HUES6 (cell line): Measurements from ENCODE around the gene NLRC5.

ENCODE experiments used
- H3K27ac ChIP-seq: 2 replicates; pipeline ENCODE4 v1.7.0; 2013; ENCODE audit warnings: low read depth, mild to moderate bottlenecking, low read length, inconsistent platforms
- H3K27me3 ChIP-seq: 2 replicates; pipeline ENCODE4 v1.6.1; 2013; ENCODE audit warnings: low read length; ENCODE audit not compliant: control insufficient read depth, insufficient read depth
- H3K36me3 ChIP-seq: 2 replicates; pipeline ENCODE4 v1.6.1; 2013; ENCODE audit warnings: low read length; ENCODE audit not compliant: control insufficient read depth, insufficient read depth
- H3K4me1 ChIP-seq: 2 replicates; pipeline ENCODE4 v1.6.1; 2013; ENCODE audit warnings: low read length; ENCODE audit not compliant: control insufficient read depth, insufficient read depth
- H3K4me3 ChIP-seq: 2 replicates; pipeline ENCODE4 v1.5.1; 2013; ENCODE audit warnings: low read depth, low read length
- H3K9ac ChIP-seq: one replicate; pipeline ENCODE4 v1.6.1; 2013; ENCODE audit warnings: mild to moderate bottlenecking, low read length
- H3K9me3 ChIP-seq: 2 replicates; pipeline ENCODE4 v1.6.1; 2013; ENCODE audit warnings: low read depth, low read length; ENCODE audit not compliant: control insufficient read depth, insufficient read depth

The NLRC5 gene

GRCh38 chr16:56994311-56994710, 5.0 kb downstream of the NLRC5 start:
- no peak overlapping the region for H3K9ac ChIP-seq
- H3K27me3 ChIP-seq, result peaks cover 22% of the 10 kb centered on the region
- peaks cover 14% of the 10 kb centered on the region for H3K4me1 ChIP-seq
- H3K27ac ChIP-seq, result no peak overlapping the region
- H3K36me3 ChIP-seq, result no peaks in the 10 kb centered on the region
- no peaks in the 10 kb centered on the region for H3K9me3 ChIP-seq
- no peak overlapping the region for H3K4me3 ChIP-seq

- Histone ChIP-seq H3K4me1 (peaks cover 8% of the 10 kb centered on the region), H3K9ac (no peak overlapping the region), H3K27me3 (peaks cover 12% of the 10 kb centered on the region), H3K9me3 (no peaks in the 10 kb centered on the region), H3K36me3 (no peaks in the 10 kb centered on the region), H3K4me3 (no peak overlapping the region), H3K27ac (no peak overlapping the region)
These were observed 5.9 kb downstream of the NLRC5 start for GRCh38 chr16:56995136-56995805.

- Histone ChIP-seq H3K27ac (no peak overlapping the region), H3K4me1 (peaks cover 2% of the 10 kb centered on the region; the same call in 1 of the 2 replicates), H3K36me3 (no peaks in the 10 kb centered on the region), H3K4me3 (no peak overlapping the region), H3K9me3 (no peaks in the 10 kb centered on the region), H3K27me3 (no peaks in the 10 kb centered on the region), H3K9ac (no peak overlapping the region)
These were observed 7.9 kb downstream of the NLRC5 start for GRCh38 chr16:56997264-56997663.

- peaks cover 2% of the 10 kb centered on the region; the same call in 1 of the 2 replicates for H3K4me1 ChIP-seq
- no peak overlapping the region for H3K4me3 ChIP-seq
- no peaks in the 10 kb centered on the region for H3K36me3 ChIP-seq
- no peaks in the 10 kb centered on the region for H3K27me3 ChIP-seq
- H3K27ac ChIP-seq, result no peak overlapping the region
- no peak overlapping the region for H3K9ac ChIP-seq
- H3K9me3 ChIP-seq, result no peaks in the 10 kb centered on the region
These were observed 8.6 kb downstream of the NLRC5 start for GRCh38 chr16:56997931-56998330.

DNA sequence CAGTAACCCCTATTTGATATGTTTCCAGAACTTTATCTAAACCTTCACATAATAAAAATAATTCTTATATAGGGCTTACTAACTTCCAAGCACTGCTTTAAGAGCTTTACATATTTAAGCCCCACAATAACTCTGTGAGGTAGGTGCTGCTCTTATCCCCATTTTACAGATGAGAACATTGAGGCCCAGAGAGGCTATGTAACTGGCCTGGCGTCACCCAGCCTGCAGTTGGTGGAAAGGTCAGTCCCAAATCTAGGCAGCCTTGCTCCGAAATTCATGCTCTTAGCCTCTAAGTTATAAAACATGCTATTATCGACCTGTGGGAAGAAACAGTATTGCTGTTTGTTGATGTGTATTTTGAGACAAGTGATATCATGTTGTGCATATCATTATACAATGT, 9.0 kb downstream of the NLRC5 start:
- Histone ChIP-seq H3K36me3 (no peaks in the 10 kb centered on the region), H3K9ac (no peak overlapping the region), H3K9me3 (no peaks in the 10 kb centered on the region), H3K4me3 (no peak overlapping the region), H3K27ac (no peak overlapping the region), H3K27me3 (no peaks in the 10 kb centered on the region), H3K4me1 (peaks cover 2% of the 10 kb centered on the region; the same call in 1 of the 2 replicates)

DNA sequence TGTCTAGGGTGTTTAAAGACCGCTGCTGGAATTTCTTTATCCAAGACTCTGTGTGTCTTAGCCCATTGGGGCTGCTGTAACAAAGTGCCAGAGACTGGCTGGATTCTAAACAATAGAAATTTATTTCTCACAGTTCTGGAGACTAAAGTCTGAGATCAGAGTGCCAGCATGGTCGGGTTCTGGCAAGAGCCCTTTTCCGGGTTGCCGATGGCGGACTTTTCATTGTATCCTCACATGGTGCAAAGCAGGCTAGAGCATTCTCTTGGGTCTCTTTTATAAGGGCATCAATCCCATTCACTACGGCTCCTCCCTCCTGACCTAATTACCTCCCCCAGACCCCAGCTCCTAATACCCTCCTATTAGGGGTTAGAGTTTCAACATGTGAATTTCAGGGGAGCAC, 9.5 kb downstream of the NLRC5 start:
- Histone ChIP-seq H3K9me3 (no peaks in the 10 kb centered on the region), H3K4me3 (no peak overlapping the region), H3K27ac (no peak overlapping the region), H3K36me3 (no peaks in the 10 kb centered on the region), H3K4me1 (peaks cover 2% of the 10 kb centered on the region; the same call in 1 of the 2 replicates), H3K9ac (no peak overlapping the region), H3K27me3 (no peaks in the 10 kb centered on the region)

GRCh38 chr16:56999409-57000270, 10.3 kb downstream of the NLRC5 start:
- Histone ChIP-seq H3K27ac (no peak overlapping the region), H3K9ac (no peak overlapping the region)

DNA sequence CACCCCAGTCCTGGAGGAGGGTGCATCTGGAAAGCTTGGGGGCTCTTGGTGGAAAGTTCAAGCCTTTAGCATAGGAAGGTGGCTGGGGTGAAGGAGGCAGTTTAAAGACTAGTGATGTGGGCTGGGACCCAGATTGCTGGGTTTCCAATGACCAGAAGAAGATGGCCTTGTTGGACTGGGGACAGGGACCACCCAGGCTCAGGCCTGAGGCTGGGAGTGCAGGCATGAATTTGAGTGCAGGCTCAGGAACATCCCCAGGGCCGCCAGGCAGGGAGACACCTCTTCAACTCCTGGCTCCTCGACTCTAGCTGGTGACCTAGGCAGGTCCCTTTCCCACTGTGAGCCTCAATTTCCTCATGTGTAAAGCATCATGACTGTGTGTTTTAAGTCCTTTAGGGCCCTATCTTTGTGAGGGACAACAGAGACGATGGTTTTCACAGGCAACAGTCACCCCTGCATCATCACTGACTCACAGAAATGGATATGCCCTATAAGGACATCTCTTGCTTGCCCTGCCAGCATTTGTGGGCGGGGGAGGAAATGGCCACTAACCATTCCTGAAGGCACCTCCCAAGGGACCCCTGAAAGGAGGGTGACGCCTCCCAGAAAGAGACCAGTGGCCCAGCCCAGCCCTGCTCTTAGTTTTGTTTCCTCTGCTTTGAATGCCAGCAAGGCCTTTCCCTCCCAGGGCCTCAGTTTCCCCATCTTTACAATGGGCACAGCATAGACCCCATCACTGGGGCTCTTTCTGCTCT, 11.1 kb downstream of the NLRC5 start:
- no peak overlapping the region for H3K9ac ChIP-seq
- H3K9me3 ChIP-seq, result no peaks in the 10 kb centered on the region
- no peak overlapping the region for H3K4me3 ChIP-seq
- no peak overlapping the region for H3K27ac ChIP-seq
- H3K36me3 ChIP-seq, result no peaks in the 10 kb centered on the region
- H3K27me3 ChIP-seq, result no peaks in the 10 kb centered on the region
- H3K4me1 ChIP-seq, result peaks cover 2% of the 10 kb centered on the region; the same call in 1 of the 2 replicates

More at GRCh38 chr16:56999409-57000270, 10.3 kb downstream of the NLRC5 start:
- Histone ChIP-seq H3K36me3 (no peaks in the 10 kb centered on the region), H3K9me3 (no peaks in the 10 kb centered on the region), H3K4me3 (no peak overlapping the region), H3K4me1 (peaks cover 2% of the 10 kb centered on the region; the same call in 1 of the 2 replicates), H3K27me3 (no peaks in the 10 kb centered on the region)

DNA sequence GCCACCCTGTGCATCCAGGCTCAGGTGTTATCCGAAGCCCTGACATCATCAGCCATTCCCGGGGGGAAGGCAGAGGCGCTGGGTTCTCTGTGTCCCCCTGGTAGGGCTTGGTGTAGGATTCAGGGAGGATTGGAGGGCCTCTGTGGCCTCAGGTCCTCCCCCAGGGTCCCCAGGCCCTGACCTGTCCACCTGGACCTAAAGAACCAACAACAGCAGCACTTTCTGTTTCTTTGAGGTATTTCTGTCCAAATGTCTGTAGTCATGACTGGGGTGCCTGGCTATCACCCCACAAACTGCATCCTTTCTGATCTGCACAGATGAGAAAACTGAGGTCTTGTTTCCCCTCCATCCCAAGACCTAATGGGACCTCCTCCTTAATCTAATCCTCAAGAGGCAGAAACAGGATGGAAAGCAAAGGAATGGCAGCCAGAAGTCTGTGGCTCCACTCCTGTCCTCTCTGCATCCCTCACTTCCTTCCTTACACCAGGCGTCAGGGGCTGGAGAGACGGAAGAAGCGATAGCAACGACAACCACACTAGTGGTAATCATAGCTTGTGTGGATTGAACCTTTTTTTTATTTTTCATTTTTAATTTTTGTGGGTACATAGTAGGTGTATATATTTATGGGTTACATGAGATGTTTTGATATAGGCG, 11.8 kb downstream of the NLRC5 start:
- H3K36me3 ChIP-seq, result no peaks in the 10 kb centered on the region
- no peaks in the 10 kb centered on the region for H3K9me3 ChIP-seq
- H3K27ac ChIP-seq, result no peak overlapping the region
- no peaks in the 10 kb centered on the region for H3K27me3 ChIP-seq
- no peak overlapping the region for H3K4me3 ChIP-seq
- H3K9ac ChIP-seq, result no peak overlapping the region
- H3K4me1 ChIP-seq, result peaks cover 2% of the 10 kb centered on the region; the same call in 1 of the 2 replicates

DNA sequence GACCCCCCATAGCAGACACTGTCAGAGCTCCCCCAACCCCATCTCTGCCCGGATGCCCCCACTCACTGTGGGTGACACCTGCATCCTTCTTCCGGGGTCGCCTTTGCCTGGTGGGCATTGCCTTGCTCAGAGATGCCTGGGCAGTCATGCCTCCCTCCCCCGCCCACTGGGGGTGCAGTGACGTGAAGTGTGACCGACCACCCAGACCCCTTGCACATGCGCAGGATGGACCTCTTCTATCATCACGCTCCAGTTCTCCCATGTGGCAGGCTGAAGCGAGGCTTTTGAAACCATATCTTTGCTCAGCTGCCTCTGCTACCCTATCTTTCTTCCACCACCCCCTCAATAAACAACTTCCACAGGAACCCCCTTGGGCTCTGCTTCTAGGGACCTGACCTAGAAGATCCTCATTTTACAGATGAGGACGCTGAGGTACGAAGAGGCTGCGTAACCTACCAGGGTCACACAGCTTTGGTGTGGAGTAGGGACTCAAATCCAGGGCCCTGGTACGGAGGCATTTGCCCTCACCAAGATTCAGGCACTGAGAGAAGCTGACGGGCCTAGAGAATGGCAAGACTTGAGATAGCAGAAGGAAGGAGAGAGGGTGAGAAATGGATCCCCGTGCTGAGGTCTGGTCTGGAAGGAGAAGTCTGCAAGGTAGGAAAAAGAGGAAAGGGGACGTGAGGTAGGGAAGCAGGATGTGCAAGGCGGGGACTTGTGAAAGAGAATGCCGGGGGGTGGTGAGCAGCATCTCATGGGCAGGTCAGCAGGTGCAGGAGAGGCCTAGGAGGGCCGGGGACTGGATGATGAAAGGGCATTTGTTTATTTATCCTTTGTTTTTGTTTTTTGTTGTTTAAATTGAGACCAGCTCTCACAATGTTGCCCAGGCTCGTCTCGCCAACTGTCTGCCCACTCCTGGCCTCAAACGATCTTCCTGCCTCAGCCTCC, 14.4 kb downstream of the NLRC5 start:
- Histone ChIP-seq H3K27me3 (no peaks in the 10 kb centered on the region), H3K9me3 (no peaks in the 10 kb centered on the region), H3K4me1 (peaks cover 2% of the 10 kb centered on the region; the same call in 1 of the 2 replicates), H3K4me3 (no peak overlapping the region), H3K36me3 (no peaks in the 10 kb centered on the region), H3K9ac (no peak overlapping the region), H3K27ac (no peak overlapping the region)
